GM18505 (cell line): ENCODE measurements around the gene FGF11.

Experiments
- ATAC-seq: cut with Tn5 transposase; IDR thresholded peaks from one replicate; pipeline ENCODE4 v1.9.1; 2021; ENCODE audit not compliant: unreplicated experiment
- POLR2A ChIP-seq: IDR thresholded peaks from 4 replicates; pipeline ENCODE4 v1.6.1; 2011; ENCODE audit warnings: borderline replicate concordance; ENCODE audit not compliant: insufficient read depth, insufficient read length; ENCODE audit errors: extremely low read depth

The FGF11 gene

DNA sequence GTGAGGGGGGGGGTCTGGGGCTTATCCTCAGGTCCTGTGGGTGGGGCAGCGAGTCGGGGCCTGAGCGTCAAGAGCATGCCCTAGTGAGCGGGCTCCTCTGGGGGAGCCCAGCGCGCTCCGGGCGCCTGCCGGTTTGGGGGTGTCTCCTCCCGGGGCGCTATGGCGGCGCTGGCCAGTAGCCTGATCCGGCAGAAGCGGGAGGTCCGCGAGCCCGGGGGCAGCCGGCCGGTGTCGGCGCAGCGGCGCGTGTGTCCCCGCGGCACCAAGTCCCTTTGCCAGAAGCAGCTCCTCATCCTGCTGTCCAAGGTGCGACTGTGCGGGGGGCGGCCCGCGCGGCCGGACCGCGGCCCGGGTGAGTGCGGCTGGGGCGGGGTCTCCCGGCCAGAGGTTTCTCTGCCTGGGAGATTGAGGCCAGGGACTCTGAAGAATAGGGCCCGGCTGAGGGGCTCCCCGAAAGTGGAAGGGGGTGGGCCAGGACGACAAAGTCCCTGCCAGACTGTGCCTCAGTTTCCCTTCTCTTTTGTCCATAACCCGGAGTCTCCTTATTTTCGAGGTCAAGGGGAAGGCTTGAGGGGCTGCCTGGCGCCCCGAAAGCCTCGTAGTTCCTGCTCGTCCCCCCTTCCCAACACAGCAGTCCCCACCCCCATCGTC lies at the start of gene FGF11:
Gene FGF11, plus strand, starts transcription at position 51 of the 651 bp plus-strand sequence. Its CDS starts 109 bp downstream, at position 160.
- TF ChIP-seq POLR2A, result no peak
- ATAC-seq, result no peak

DNA sequence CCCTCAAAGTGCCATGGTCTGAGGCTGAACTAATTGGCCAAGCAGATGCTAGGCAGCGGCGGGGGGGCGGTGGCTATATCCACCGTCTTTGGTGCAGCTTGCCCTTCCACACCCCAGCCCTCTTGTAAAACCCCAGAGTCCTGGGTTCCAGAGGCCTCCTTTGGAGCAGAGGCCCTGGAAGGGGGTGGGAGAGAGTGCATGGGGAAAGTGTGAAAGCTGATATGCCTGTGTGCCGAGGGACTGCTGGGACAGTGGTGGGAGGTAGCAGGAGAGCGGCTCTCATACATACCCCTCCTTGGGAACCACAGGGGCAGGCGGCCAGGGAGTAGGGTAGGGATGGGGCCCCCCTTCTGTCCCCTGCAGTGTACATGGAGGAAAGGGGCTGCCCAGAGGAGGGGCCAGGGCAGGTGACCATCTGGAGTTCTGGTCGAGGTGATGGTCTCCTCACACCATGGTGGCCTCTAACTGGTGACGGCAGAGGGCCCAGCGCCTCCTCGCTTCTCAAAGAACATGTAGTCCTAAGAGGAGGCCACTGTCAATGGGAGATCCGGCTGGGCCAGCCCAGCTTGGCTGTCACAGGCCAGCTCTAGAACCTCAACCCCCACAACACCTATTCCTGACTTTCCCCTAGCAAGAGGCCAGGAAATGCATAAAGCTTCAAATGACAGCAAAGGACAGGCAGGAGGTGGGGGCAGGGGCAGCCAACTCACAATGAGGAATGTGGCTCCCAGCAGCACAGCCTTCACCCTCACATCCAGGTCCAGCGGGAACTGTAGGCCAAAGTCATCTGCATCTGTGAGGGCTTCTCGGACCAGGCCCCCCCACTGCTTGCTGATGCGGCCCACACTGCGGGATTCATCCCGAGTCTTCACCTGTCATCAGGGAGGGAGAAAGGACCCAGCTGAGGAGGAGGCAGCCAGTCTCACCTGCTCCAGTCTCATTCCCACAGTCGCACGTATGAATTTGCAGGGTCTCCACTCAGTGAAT lies 49.1 kb upstream of the FGF11 start:
- ATAC-seq, result no peak
- TF ChIP-seq POLR2A, result no peak

DNA sequence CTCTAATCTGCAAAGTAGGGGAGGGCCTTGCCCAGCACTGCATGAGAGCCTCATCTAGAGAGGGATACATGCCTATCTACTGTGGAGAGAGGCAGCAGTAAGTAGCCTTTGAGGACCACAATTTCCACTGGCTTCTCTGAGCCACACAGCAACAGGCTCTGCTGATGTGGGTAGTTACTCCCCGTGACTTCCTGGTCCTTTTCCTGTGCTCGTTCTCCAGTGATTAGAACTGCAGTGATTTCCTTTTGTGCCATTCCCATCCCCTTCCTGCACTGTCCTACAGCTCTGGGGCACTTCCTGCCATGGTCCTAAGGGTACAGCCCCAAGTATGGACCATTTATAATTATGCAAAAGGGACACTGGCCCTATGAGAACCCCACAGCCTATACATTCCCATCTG lies 48.0 kb upstream of the FGF11 start:
- TF ChIP-seq POLR2A, result no peak
- ATAC-seq, result no peak

DNA sequence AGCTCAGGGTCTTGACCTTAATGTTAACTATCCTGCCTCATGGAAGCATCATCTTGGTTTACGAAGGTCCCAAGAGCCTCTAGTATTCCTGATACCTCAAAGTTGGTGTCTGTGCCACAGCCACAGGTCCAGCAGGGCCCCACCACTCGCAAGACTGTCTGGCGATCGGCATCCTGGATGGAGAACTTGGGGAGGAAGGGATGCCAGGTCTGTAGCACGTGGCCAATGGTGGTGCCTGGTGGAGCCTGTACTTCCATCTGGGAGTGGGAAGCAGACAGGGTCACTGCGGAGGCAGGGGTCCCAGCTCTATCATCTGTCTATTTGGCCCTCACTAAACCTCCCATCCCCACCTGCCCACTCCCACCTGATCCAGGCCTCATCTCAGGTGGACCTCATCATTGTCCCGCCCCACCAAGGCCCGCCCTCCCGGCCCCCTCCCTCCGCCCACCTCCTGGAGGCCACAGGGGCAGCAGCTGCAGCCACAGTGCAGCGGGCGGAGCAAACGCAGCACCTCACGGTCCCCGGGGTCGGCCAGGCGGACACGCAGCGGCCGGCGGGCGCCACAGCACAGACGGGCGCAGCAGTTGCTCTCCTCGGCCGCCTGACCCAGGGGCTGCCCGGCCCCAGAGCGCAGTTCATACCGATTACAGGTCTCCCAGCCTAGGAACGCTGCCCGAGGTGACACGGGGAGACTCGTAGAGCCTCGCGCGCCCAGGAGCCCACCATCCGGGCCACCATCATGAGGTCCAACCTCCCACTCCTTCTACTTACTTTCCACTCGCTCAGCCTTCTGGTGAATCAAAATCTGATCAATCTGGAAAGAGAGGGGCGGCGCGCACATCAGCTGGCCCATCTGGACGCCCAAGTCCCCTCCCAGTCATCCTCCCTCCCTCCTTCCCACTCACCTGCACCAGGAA lies 46.4 kb upstream of the FGF11 start:
- ATAC-seq, result no peak
- no peak for TF ChIP-seq POLR2A

DNA sequence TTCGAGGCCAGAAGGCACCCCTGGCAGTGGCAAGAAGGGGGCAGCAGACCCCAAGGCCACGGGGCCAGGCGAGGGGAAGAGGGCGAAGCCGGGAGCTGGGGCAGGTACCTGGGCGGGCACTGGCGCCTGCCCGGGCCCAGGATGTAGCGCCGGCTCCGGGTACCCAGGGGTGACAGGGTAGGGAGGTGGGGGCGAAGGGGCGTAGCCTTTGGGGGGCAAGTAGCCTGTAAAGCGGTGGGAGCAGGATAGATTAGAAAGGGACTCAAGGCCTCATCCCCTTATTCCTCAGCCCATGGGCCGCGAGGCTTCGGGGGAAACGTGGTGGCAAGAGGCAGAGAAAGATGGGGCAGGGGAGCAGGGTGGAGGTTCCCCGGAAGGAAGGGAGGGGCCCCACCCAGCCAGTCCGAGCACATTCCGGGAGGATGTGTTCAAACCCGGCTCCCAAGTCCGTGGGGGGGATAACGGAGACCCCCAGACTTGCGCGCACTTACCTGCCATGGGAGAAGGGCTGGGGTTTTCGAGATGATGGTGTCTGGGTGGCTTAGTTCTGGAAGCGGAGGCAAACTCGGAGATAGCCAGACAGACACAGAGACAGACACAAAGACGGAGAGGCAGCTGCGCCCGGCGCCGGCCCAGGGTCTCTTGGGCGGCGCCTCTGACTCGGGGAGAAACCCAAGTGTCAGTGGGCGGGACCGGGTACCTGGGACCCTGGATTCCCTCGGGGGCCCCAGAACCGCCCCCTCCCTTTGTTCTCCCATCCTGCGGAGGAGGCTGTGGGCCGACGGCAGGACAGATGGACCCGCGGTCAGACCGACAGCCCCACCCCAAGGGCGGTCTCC lies 45.5 kb upstream of the FGF11 start:
- ATAC-seq, result peak; percentile 48
- no peak for TF ChIP-seq POLR2A

DNA sequence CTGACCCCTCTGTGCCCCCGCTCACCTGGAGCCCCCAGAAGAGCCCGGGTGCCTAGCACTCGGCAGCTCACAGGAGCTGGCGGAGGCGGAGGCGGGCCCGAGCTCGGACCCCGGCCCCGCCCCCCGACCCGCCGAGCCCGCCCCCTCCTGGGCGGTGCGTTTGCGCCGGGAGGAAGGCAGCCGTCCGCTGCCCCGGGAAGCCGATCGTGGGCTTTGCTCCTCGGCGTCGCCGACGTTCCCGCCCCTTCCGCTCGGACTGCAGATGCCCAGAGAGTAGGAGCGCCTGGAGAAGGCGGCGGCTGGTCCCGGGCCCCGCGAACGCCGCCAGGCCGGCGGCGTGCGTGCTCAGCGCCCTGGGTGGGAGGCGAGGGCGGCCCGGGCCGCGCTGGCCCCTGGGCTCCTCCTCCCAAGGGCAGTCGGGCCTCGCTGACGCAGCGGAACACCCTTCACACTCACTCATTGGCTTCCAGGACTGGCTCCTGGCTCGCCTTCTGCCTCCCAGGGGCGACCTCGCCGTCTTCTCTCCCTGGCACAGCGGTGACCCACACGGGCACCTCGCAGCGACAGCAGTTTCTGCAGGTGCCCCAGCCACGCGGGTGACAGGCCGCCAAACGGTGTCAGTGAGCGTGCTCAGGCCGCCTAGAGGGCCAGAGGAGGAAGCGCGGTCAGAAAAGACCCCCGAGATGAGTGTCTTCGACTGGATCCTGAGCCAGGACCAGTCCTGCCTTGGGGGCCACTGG lies 44.7 kb upstream of the FGF11 start, which contains the start of gene PLSCR3:
Gene PLSCR3, minus strand, starts transcription at position 74 of the 740 bp plus-strand sequence. CDS start 415 bp downstream, outside the sequence.
- peak; percentile 70 for ATAC-seq
- TF ChIP-seq POLR2A, result peak; percentile 76

DNA sequence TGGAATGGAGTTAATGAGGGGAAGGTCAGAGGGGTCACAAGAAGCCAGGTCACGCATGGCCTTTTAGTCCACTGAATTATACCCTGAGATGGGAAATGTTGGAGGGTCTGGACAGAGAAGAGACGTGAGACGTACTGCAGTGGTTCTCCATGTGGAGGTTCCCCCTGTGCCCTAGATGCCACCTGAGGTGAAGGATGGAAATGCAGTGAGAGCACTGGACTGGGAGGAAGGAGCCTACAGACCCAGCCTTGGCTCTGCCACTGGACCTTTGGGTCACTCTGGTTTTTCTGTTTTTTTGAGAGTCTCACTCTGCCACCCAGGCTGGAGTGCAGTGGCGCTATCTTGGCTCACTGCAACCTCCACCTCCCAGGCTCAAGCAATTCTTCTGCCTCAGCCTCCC lies 43.2 kb upstream of the FGF11 start:
- ATAC-seq, result no peak

DNA sequence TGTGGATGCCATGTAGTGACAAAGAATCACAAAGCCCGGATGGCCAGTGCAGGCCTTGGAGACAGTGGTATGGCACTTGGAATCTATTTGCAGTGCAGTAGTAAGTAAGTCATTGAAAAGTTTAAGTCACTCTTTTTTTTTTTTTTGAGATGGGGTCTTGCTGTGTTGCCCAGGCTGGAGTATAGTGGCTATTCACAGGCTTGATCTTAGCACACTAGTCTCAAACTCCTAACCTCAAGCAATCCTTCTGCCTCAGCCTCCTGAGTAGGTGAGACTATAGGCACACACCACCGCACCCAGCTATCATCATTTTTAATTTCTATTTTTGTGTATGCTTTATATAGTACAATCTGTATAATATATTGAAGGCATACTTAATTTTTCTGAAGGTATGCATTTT lies 40.7 kb upstream of the FGF11 start:
- ATAC-seq, result no peak

More for the DNA sequence above, 43.2 kb upstream of the FGF11 start:
- TF ChIP-seq POLR2A, result no peak

DNA sequence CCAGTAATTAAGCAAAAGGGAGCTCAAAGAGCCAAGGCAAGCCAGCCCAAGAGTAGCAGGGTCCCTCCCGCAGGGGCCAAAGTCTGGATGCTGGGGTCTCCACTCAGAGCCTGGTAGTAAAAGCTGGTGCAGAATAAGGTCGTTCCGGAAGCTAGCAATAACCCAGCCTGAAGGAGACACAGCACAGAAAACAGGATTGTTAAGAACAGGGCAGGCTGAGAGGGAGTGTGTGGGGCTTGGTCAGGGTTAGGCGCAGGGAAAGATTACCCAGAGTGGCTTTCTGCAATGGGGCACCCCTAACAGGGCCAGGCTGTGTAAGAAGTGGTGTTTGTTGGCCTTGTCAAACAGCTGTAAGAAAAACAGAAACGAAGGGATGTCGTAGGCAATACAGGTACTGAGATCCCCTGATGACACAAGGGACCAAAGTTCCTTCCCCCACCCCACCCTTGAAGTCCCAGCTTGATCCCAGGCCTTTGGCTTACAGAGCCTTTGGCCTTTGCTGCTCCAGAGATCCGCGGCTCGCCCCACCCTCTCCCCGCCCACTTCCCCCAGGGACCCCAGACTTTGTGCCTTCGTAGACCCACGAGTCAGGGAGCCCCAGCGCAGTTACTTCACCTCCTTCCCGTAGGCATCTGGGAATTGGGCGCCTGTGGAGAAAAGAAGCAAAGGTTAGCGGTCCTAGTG lies 36.1 kb upstream of the FGF11 start:
- ATAC-seq, result no peak
- TF ChIP-seq POLR2A, result no peak

More for the DNA sequence above, 40.7 kb upstream of the FGF11 start:
- TF ChIP-seq POLR2A, result no peak

DNA sequence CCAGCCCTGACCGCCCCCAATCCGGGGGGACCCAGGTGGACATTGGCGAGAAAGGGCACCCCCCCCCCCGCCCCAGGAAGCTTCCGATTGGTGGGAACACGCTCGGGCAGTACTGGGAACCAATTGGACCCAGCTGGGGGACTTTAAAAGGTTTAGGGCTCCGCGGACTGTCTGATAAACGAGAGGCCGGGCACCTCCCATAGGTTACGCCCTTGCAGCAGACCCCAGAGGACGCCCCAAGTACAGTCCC lies 35.7 kb upstream of the FGF11 start:
- ATAC-seq, result no peak
- TF ChIP-seq POLR2A, result no peak
